Measurements from ENCODE around the gene STK11IP. TPM values are rescaled to one million over a fixed set of nuclear protein-coding genes. Genes with fewer than 3 reads are reported as not detected.
A peak's percentile ranks its signal among the peaks of the same experiment; 100 is the strongest.

STK11IP gene
- total RNA-seq, 1 experiment from 2014 or later: 39.9 TPM

DNA sequence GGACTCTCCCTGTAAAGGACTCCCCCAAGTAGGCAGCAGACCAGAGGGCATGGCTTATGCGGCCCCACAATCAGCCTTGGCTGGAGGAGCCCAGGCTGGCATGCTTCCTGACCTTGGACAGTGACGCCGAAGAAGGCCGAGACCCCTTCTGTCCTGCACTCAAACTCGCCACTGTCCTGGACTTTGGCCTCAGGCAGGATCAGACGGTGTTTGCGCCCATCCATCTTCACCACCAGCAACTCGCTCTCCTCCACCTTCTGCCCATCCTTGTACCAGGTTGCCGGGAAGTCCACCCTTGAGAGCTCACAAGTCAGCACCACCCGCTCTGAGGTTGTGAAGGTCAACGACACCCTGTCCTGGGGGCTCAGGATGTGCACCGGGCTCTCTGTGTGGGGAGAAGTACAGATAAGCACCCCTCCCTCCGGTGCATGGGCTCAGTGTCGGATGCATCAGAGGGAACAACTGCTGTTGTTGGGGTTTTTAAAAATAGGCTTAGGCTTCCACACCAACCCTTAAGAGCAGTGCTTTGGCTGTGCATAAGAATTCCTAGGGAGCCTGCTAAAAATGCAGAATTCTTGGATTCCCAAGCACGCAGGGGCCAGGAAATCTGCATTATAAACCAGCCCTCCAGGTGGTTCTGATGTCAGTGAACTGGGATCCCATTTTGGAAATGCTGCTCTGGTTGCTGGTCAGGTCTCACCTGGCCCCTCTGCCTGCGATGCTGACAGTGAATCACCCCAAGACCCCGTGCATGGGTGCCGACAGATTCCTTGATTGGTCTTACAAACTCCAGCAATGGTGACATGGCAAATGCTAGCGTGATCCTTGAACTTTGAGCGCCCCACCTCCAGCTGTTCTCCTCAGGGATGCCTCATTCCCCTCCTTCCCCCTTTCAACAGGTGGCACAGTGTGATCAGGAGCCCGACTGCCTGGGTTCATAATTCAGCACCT, 32.3 kb upstream of the STK11IP start:
- Mint-ChIP-seq H3K27ac (peak overlapping the region; percentile 99), H3K4me3 (peak overlapping the region; percentile 42), H3K9me3 (no peaks in the 10 kb centered on the region), H3K36me3 (peaks cover 61% of the 10 kb centered on the region), H3K4me1 (peaks cover 88% of the 10 kb centered on the region), H3K27me3 (ENCODE audit: low read depth) (peaks cover 7% of the 10 kb centered on the region)
- TF ChIP-seq ZNF423 (CRISPR knock-in tag; IDR thresholded peaks at IDR 0.05) (peak; percentile 78), TEAD1 (CRISPR knock-in tag; IDR thresholded peaks at IDR 0.05) (peak; percentile 95; the same call in 1 of the 2 replicates), FOXP1 (CRISPR knock-in tag; IDR thresholded peaks at IDR 0.05; ENCODE audit: borderline replicate concordance) (peak; percentile 51; the same call in 1 of the 2 replicates), ZNF416 (CRISPR knock-in tag; IDR thresholded peaks at IDR 0.05) (peak; percentile 16; the same call in 1 of the 2 replicates), ZNF219 (CRISPR knock-in tag; IDR thresholded peaks at IDR 0.05; ENCODE audit: borderline replicate concordance) (peak; percentile 34; the same call in 1 of the 2 replicates), EMX1 (CRISPR knock-in tag; IDR thresholded peaks at IDR 0.05) (no peak)
- TF ChIP-seq, protein P1, sequence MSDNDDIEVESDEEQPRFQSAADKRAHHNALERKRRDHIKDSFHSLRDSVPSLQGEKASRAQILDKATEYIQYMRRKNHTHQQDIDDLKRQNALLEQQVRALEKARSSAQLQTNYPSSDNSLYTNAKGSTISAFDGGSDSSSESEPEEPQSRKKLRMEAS (CRISPR knock-in tag; IDR thresholded peaks at IDR 0.05): peak; percentile 62
- TF ChIP-seq, protein P2, sequence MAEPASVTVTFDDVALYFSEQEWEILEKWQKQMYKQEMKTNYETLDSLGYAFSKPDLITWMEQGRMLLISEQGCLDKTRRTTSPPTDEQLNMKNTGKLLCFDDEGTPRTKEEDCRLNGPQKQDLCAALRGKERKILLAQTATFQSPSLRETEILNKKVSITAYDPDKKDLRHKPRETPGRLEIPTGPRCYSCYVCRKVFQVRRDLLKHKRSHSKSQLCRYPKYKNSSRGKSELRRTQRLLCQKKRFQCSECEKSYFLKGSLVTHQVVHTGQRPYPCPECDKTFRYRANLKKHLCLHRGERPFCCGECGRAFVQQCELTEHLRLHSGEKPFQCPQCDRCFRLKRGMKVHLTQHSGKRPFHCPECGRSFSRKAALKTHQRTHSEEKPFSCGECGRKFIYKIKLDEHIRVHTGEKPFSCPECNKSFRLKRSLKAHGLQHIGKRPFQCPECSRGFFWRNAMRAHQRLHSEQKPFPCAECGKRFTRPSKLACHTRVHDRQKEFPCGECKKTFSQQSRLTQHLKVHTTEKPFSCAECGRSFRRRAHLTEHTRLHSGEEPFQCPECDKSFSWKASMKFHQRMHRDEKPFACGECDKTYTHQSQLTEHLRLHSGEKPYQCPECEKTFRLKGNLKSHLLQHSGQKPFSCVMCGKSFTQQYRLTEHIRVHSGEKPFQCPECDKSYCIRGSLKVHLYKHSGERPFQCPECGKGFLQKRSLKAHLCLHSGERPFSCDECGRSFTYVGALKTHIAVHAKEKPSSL (CRISPR knock-in tag; conservative IDR thresholded peaks at IDR 0.05): no peak
- ChIA-PET POLR2A (interaction anchor here (0.7 kb wide), 1 partner anchor 32 kb away, joined by 3 read pairs; the partner anchor contains the start of gene STK11IP), CTCF (interaction anchor here (1.0 to 1.6 kb wide), 5 partner anchors 13 to 124 kb away, joined by 3 to 5 read pairs (median 3); partner anchors contain the start of genes CHPF and TMEM198)
- ATAC-seq: peak; percentile 36
- DNase-seq (ENCODE audit: low spot score): peak; percentile 70

GRCh38 chr2:219566640-219567039, 31.0 kb upstream of the STK11IP start:
- TF ChIP-seq NR2C2 (CRISPR knock-in tag; IDR thresholded peaks at IDR 0.05) (no peak), ZNF671 (CRISPR knock-in tag; IDR thresholded peaks at IDR 0.05) (no peak), FOXP1 (CRISPR knock-in tag; IDR thresholded peaks at IDR 0.05; ENCODE audit: borderline replicate concordance) (peak; percentile 43; the same call in 1 of the 2 replicates), ESRRA (CRISPR knock-in tag; IDR thresholded peaks at IDR 0.05; ENCODE audit: borderline replicate concordance) (no peak), ERG (CRISPR knock-in tag; IDR thresholded peaks at IDR 0.05) (no peak), OVOL2 (CRISPR knock-in tag; IDR thresholded peaks at IDR 0.05; ENCODE audit: borderline replicate concordance) (no peak), E2F1 (CRISPR knock-in tag; IDR thresholded peaks at IDR 0.05) (no peak), FOXK1 (CRISPR knock-in tag; IDR thresholded peaks at IDR 0.05) (no peak)
- TF ChIP-seq, protein P3, sequence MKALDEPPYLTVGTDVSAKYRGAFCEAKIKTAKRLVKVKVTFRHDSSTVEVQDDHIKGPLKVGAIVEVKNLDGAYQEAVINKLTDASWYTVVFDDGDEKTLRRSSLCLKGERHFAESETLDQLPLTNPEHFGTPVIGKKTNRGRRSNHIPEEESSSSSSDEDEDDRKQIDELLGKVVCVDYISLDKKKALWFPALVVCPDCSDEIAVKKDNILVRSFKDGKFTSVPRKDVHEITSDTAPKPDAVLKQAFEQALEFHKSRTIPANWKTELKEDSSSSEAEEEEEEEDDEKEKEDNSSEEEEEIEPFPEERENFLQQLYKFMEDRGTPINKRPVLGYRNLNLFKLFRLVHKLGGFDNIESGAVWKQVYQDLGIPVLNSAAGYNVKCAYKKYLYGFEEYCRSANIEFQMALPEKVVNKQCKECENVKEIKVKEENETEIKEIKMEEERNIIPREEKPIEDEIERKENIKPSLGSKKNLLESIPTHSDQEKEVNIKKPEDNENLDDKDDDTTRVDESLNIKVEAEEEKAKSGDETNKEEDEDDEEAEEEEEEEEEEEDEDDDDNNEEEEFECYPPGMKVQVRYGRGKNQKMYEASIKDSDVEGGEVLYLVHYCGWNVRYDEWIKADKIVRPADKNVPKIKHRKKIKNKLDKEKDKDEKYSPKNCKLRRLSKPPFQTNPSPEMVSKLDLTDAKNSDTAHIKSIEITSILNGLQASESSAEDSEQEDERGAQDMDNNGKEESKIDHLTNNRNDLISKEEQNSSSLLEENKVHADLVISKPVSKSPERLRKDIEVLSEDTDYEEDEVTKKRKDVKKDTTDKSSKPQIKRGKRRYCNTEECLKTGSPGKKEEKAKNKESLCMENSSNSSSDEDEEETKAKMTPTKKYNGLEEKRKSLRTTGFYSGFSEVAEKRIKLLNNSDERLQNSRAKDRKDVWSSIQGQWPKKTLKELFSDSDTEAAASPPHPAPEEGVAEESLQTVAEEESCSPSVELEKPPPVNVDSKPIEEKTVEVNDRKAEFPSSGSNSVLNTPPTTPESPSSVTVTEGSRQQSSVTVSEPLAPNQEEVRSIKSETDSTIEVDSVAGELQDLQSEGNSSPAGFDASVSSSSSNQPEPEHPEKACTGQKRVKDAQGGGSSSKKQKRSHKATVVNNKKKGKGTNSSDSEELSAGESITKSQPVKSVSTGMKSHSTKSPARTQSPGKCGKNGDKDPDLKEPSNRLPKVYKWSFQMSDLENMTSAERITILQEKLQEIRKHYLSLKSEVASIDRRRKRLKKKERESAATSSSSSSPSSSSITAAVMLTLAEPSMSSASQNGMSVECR (CRISPR knock-in tag; IDR thresholded peaks at IDR 0.05; ENCODE audit: borderline replicate concordance): no peak
- H3K36me3 Mint-ChIP-seq: peaks cover 61% of the 10 kb centered on the region
- H3K27ac Mint-ChIP-seq: peak overlapping the region; percentile 99
- peaks cover 7% of the 10 kb centered on the region for H3K27me3 Mint-ChIP-seq (ENCODE audit: low read depth)
- H3K4me1 Mint-ChIP-seq: peaks cover 79% of the 10 kb centered on the region
- CTCF ChIA-PET: interaction anchor here (0.6 to 1.7 kb wide), 3 partner anchors 25 to 123 kb away, joined by 3 to 4 read pairs (median 3); no protein-coding TSS in a partner anchor
- no peak overlapping the region for H3K4me3 Mint-ChIP-seq
- POLR2A ChIA-PET: interaction anchor here (0.9 kb wide), 1 partner anchor 10 kb away, joined by 3 read pairs; no protein-coding TSS in a partner anchor
- ATAC-seq: no peak
- no peaks in the 10 kb centered on the region for H3K9me3 Mint-ChIP-seq
- DNase-seq (ENCODE audit: low spot score): no peak
